Naive thymus-derived CD8-positive, alpha-beta T cell (primary cell): Measurements from ENCODE around the gene EMILIN3. TPM values are rescaled to one million over a fixed set of nuclear protein-coding genes. Genes with fewer than 3 reads are reported as not detected.

Experiments
- ATAC-seq, 2 donors: fragments of 150-1000 bp; cut with Tn5 transposase in 1 of 2; sonication (Bioruptor Pico), chemical (Tn5 transposase) in 1 of 2; 1 replicate in 1 of 2; 2 replicates in 1 of 2; pipeline ENCODE4 v1.10.0; 2021; ENCODE audit warnings: mild to moderate bottlenecking in 2 of 2, moderate library complexity in 2 of 2
- POLR2A ChIA-PET: fragments of 350-600 bp; sonication (Branson Sonifier 250); formaldehyde crosslinking; loops from one replicate; lab custom pipeline; 2021; ENCODE audit warnings: antibody characterized with exemption; lab: Charles Lee
- DNase-seq, 10 donors: peaks; one replicate each; pipeline versions ENCODE4 v3.0.0 to v3.0.0-alpha.2; 2020 to 2022
- H3K27ac Mint-ChIP-seq, 10 donors: one replicate each; pipeline ENCODE4 v1.8.0; 2020 to 2022; ENCODE audit warnings: mild to moderate bottlenecking in 10 of 10, mixed read lengths in 10 of 10, moderate library complexity in 4 of 10, inconsistent platforms in 1 of 10
- H3K27me3 Mint-ChIP-seq, 5 donors: one replicate each; pipeline ENCODE4 v1.8.0; 2021 to 2022; ENCODE audit warnings: mixed read lengths in 5 of 5
- H3K36me3 Mint-ChIP-seq, 3 donors: one replicate each; pipeline ENCODE4 v1.8.0; 2020 to 2022; ENCODE audit warnings: mixed read lengths in 3 of 3, mild to moderate bottlenecking in 2 of 3, inconsistent platforms in 1 of 3
- H3K4me1 Mint-ChIP-seq, 4 donors: one replicate each; pipeline ENCODE4 v1.8.0; 2021 to 2022; ENCODE audit warnings: mixed read lengths in 4 of 4
- H3K4me3 Mint-ChIP-seq, 10 donors: one replicate each; pipeline ENCODE4 v1.8.0; 2020 to 2022; ENCODE audit warnings: mild to moderate bottlenecking in 10 of 10, mixed read lengths in 10 of 10, moderate library complexity in 6 of 10, inconsistent platforms in 1 of 10
- H3K9me3 Mint-ChIP-seq, 9 donors: one replicate each; pipeline ENCODE4 v1.8.0; 2020 to 2022; ENCODE audit warnings: mixed read lengths in 9 of 9, mild to moderate bottlenecking in 3 of 9, inconsistent platforms in 1 of 9, moderate library complexity in 1 of 9
- polyA plus RNA-seq, 3 donors: library from polyadenylated mRNA; unstranded; fragments of 300-500 nt; fragmentation: Illumina TruSeq; gene quantifications; one replicate each; pipeline ENCODE4 v1.2.3, GENCODE V29; 2021
- total RNA-seq, 8 experiments: library from RNA in 2 of 8; stranded (reverse) in 2 of 8; gene quantifications; one replicate each; pipeline ENCODE4 v1.2.3 and lab custom pipeline; 2021 to 2026

Gene EMILIN3
- total and polyA plus RNA-seq, 5 experiments from 2014 or later = 0.13 TPM; not detected in 4

GRCh38 chr20:41369673-41370072 is 3.1 kb upstream of the EMILIN3 start:
- Mint-ChIP-seq H3K27ac (no peak overlapping the region), H3K27me3 (peaks cover 14 to 69% (median 57%) of the 10 kb centered on the region in 5 donors), H3K36me3 (peaks cover 0 to 19% (median 13%) of the 10 kb centered on the region in 3 donors), H3K4me3 (no peak overlapping the region), H3K4me1 (peaks cover 1 to 10% (median 8%) of the 10 kb centered on the region in 4 donors), H3K9me3 (peaks cover 5 to 27% (median 9%) of the 10 kb centered on the region in 9 donors)
- POLR2A ChIA-PET = no interaction called here
- no peak for DNase-seq
- ATAC-seq = no peak

GRCh38 chr20:41367956-41368355 is 1.3 kb upstream of the EMILIN3 start:
- no peak for ATAC-seq
- POLR2A ChIA-PET = no interaction called here
- Mint-ChIP-seq H3K36me3 (peaks cover 0 to 14% (median 11%) of the 10 kb centered on the region in 3 donors), H3K27me3 (peaks cover 12 to 53% (median 44%) of the 10 kb centered on the region in 5 donors), H3K9me3 (peaks cover 5 to 24% (median 9%) of the 10 kb centered on the region in 9 donors), H3K4me1 (peaks cover 0 to 10% (median 8%) of the 10 kb centered on the region in 4 donors), H3K4me3 (peak overlapping the region in 4 of 10 donors; percentile 16 to 70 (median 22)), H3K27ac (no peak overlapping the region)
- no peak for DNase-seq

GRCh38 chr20:41367393-41367695 is 726 bp upstream of the EMILIN3 start:
- H3K9me3 Mint-ChIP-seq = peaks cover 4 to 18% (median 9%) of the 10 kb centered on the region in 9 donors
- no peak overlapping the region for H3K27ac Mint-ChIP-seq
- DNase-seq = no peak
- H3K4me1 Mint-ChIP-seq = peaks cover 0 to 10% (median 8%) of the 10 kb centered on the region in 4 donors
- peaks cover 0 to 14% (median 7%) of the 10 kb centered on the region in 3 donors for H3K36me3 Mint-ChIP-seq
- H3K4me3 Mint-ChIP-seq = peak overlapping the region; percentile 46 to 70 (median 66)
- POLR2A ChIA-PET = no interaction called here
- ATAC-seq = no peak
- peaks cover 12 to 47% (median 41%) of the 10 kb centered on the region in 5 donors for H3K27me3 Mint-ChIP-seq

- H3K9me3 Mint-ChIP-seq = peaks cover 0 to 5% (median 1%) of the 10 kb centered on the region in 9 donors
- no peak overlapping the region for H3K27ac Mint-ChIP-seq
- H3K27me3 Mint-ChIP-seq = peaks cover 10 to 47% (median 36%) of the 10 kb centered on the region in 5 donors
- ATAC-seq (peak; percentile 20 to 23), DNase-seq (no peak)
- peaks cover 0 to 10% (median 8%) of the 10 kb centered on the region in 4 donors for H3K4me1 Mint-ChIP-seq
- POLR2A ChIA-PET = no interaction called here
- peaks cover 0 to 5% (median 1%) of the 10 kb centered on the region in 3 donors for H3K36me3 Mint-ChIP-seq
- H3K4me3 Mint-ChIP-seq = peak overlapping the region in 4 of 10 donors; percentile 18 to 52 (median 38)
These were observed 657 bp downstream of the EMILIN3 start for GRCh38 chr20:41365777-41366545.

- H3K27me3 Mint-ChIP-seq = peaks cover 10 to 45% (median 36%) of the 10 kb centered on the region in 5 donors
- peak overlapping the region in 1 of 10 donors; percentile 3 for H3K27ac Mint-ChIP-seq
- no peak for ATAC-seq
- H3K4me3 Mint-ChIP-seq = peak overlapping the region in 4 of 10 donors; percentile 18 to 52 (median 38)
- H3K4me1 Mint-ChIP-seq = peaks cover 0 to 10% (median 8%) of the 10 kb centered on the region in 4 donors
- H3K9me3 Mint-ChIP-seq = peaks cover 0 to 2% (median 0%) of the 10 kb centered on the region in 9 donors
- POLR2A ChIA-PET = no interaction called here
- DNase-seq = no peak
- peaks cover 0 to 2% (median 0%) of the 10 kb centered on the region in 3 donors for H3K36me3 Mint-ChIP-seq
These were observed 1.5 kb downstream of the EMILIN3 start for GRCh38 chr20:41364967-41365765.

GRCh38 chr20:41364236-41364855 is 2.3 kb downstream of the EMILIN3 start:
- H3K9me3 Mint-ChIP-seq = no peaks in the 10 kb centered on the region
- ATAC-seq (no peak), DNase-seq (no peak)
- H3K4me1 Mint-ChIP-seq = peaks cover 0 to 10% (median 8%) of the 10 kb centered on the region in 4 donors
- POLR2A ChIA-PET = no interaction called here
- no peak overlapping the region for H3K4me3 Mint-ChIP-seq
- H3K27ac Mint-ChIP-seq = no peak overlapping the region
- H3K36me3 Mint-ChIP-seq = no peaks in the 10 kb centered on the region
- H3K27me3 Mint-ChIP-seq = peaks cover 7 to 37% (median 30%) of the 10 kb centered on the region in 5 donors

- POLR2A ChIA-PET = no interaction called here
- peaks cover 7 to 29% (median 25%) of the 10 kb centered on the region in 5 donors for H3K27me3 Mint-ChIP-seq
- H3K36me3 Mint-ChIP-seq = no peaks in the 10 kb centered on the region
- H3K27ac Mint-ChIP-seq = no peak overlapping the region
- H3K9me3 Mint-ChIP-seq = no peaks in the 10 kb centered on the region
- ATAC-seq (no peak), DNase-seq (no peak)
- H3K4me3 Mint-ChIP-seq = no peak overlapping the region
- H3K4me1 Mint-ChIP-seq = peaks cover 0 to 10% (median 8%) of the 10 kb centered on the region in 4 donors
These were observed 3.0 kb downstream of the EMILIN3 start for GRCh38 chr20:41363601-41364000.

GRCh38 chr20:41362748-41363140 is 3.9 kb downstream of the EMILIN3 start:
- H3K27me3 Mint-ChIP-seq = peaks cover 7 to 23% (median 20%) of the 10 kb centered on the region in 5 donors
- H3K36me3 Mint-ChIP-seq = no peaks in the 10 kb centered on the region
- POLR2A ChIA-PET = no interaction called here
- no peak for DNase-seq
- no peak overlapping the region for H3K4me3 Mint-ChIP-seq
- no peaks in the 10 kb centered on the region for H3K9me3 Mint-ChIP-seq
- no peak for ATAC-seq
- H3K4me1 Mint-ChIP-seq = peaks cover 0 to 9% (median 8%) of the 10 kb centered on the region in 4 donors
- no peak overlapping the region for H3K27ac Mint-ChIP-seq

- no peak overlapping the region for H3K4me3 Mint-ChIP-seq
- POLR2A ChIA-PET = no interaction called here
- peaks cover 3 to 16% (median 13%) of the 10 kb centered on the region in 5 donors for H3K27me3 Mint-ChIP-seq
- ATAC-seq (no peak), DNase-seq (no peak)
- no peak overlapping the region for H3K27ac Mint-ChIP-seq
- H3K4me1 Mint-ChIP-seq = peaks cover 0 to 2% (median 1%) of the 10 kb centered on the region in 4 donors
- no peaks in the 10 kb centered on the region for H3K9me3 Mint-ChIP-seq
- no peaks in the 10 kb centered on the region for H3K36me3 Mint-ChIP-seq
These were observed 4.6 kb downstream of the EMILIN3 start for GRCh38 chr20:41361757-41362747.

GRCh38 chr20:41360831-41361756 is 5.5 kb downstream of the EMILIN3 start:
- peaks cover 0 to 2% (median 0%) of the 10 kb centered on the region in 4 donors for H3K4me1 Mint-ChIP-seq
- DNase-seq = no peak
- H3K27me3 Mint-ChIP-seq = peaks cover 3 to 14% (median 11%) of the 10 kb centered on the region in 5 donors
- no peak overlapping the region for H3K4me3 Mint-ChIP-seq
- POLR2A ChIA-PET = no interaction called here
- no peaks in the 10 kb centered on the region for H3K36me3 Mint-ChIP-seq
- H3K9me3 Mint-ChIP-seq = no peaks in the 10 kb centered on the region
- no peak overlapping the region for H3K27ac Mint-ChIP-seq
- no peak for ATAC-seq

GRCh38 chr20:41359541-41360011 is 7.0 kb downstream of the EMILIN3 start:
- H3K9me3 Mint-ChIP-seq = no peaks in the 10 kb centered on the region
- no peak overlapping the region for H3K27ac Mint-ChIP-seq
- POLR2A ChIA-PET = interaction anchor here (0.7 kb wide), 1 partner anchor 188 kb away, joined by 3 read pairs; no protein-coding TSS in a partner anchor
- ATAC-seq = no peak
- H3K4me3 Mint-ChIP-seq = no peak overlapping the region
- peaks cover 0 to 2% (median under 1%) of the 10 kb centered on the region in 5 donors for H3K27me3 Mint-ChIP-seq
- no peaks in the 10 kb centered on the region for H3K4me1 Mint-ChIP-seq
- DNase-seq = no peak
- H3K36me3 Mint-ChIP-seq = no peaks in the 10 kb centered on the region
